ENCODE measurements around the gene CACNA2D4.

CACNA2D4 gene

DNA sequence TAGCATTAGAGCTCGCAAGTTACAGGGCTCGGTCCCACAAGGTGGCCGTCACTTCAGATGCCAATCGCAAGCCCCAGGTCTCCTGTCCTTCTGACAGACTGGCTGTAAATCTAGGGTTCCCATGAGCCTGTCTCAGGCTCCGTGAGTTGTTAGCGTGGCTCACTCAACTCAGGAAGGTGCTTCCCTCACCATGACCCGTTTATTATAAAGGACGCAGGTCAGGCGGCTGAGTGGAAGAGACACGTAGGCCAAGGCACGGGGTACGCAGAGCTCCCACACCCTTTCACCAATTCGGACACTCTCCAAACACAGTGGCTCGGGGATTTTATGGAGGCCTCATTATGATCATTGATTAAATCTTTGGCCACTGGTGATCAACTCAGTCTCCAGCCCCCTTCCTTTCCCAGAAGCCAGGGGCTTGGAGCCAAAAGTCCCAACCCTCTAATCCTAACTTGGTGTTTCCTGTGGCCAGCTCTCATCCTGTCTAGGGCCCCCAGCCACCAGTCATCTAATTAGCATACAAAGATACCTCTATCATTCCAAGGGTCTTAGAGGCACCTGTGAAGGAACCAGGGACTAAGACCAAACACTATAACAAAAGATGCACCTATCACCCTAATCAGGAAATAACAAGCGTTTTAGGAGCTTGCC is 123.9 kb downstream of the CACNA2D4 start:
- Histone ChIP-seq H3K27me3 (ENCODE audit: control insufficient read depth, insufficient read depth, low read length) (no peaks in the 10 kb centered on the region), H2AFZ (no peak overlapping the region), H3K4me3 (ENCODE audit: low read depth, low read length) (no peak overlapping the region), H3K4me1 (peaks cover 9% of the 10 kb centered on the region), H3K79me2 (no peaks in the 10 kb centered on the region), H3K4me2 (ENCODE audit: low read length) (no peak overlapping the region), H3K9me3 (ENCODE audit: control insufficient read depth, low read length) (no peaks in the 10 kb centered on the region), H3K27ac (no peak overlapping the region), H3K36me3 (ENCODE audit: control insufficient read depth, insufficient read depth, low read length) (no peaks in the 10 kb centered on the region), H3K9ac (no peak overlapping the region)
- TF ChIP-seq, protein P1, sequence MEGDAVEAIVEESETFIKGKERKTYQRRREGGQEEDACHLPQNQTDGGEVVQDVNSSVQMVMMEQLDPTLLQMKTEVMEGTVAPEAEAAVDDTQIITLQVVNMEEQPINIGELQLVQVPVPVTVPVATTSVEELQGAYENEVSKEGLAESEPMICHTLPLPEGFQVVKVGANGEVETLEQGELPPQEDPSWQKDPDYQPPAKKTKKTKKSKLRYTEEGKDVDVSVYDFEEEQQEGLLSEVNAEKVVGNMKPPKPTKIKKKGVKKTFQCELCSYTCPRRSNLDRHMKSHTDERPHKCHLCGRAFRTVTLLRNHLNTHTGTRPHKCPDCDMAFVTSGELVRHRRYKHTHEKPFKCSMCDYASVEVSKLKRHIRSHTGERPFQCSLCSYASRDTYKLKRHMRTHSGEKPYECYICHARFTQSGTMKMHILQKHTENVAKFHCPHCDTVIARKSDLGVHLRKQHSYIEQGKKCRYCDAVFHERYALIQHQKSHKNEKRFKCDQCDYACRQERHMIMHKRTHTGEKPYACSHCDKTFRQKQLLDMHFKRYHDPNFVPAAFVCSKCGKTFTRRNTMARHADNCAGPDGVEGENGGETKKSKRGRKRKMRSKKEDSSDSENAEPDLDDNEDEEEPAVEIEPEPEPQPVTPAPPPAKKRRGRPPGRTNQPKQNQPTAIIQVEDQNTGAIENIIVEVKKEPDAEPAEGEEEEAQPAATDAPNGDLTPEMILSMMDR (IDR thresholded peaks at IDR 0.05) = no peak

DNA sequence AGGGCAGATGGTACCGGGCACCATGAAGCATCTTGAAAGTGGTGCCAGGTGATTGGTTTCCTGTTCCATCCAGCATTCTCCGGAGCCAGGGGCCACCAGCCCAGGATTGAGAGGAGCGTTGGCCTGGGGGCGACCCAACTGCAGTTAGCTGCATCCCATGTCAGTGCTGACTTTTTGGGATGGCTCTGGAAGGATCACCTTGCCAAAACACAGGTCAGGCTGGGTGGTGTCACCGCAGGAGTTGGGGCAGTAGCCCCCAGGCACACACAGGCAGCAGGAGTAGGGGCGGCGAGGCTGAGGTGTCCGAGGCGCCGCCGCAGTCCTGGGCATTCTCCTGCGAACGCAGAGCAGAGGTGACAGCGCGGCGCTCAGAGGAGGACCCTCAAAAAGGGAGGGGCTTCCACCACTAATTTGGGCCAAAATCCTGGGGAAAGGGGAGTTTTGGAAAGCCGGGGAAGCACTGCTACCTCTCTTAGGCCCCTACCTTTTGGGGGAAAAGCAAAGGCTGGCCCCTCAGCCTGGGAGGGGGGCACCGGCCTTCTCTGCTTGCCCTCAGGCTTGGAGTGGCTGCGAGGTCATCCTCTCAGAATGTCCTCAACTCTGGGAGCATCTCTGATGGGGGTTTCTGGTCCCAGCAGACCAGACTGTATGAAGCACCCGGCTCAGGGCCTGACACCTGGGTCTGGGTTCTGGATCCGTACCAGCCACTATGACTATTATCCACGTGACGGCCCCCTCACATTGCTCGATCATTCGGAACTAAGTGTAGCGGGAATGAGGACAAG is 124.8 kb downstream of the CACNA2D4 start:
- Histone ChIP-seq H3K9me3 (ENCODE audit: control insufficient read depth, low read length) (no peaks in the 10 kb centered on the region), H3K4me2 (ENCODE audit: low read length) (no peak overlapping the region), H2AFZ (no peak overlapping the region), H3K4me1 (peaks cover 9% of the 10 kb centered on the region), H3K4me3 (ENCODE audit: low read depth, low read length) (no peak overlapping the region), H3K27ac (no peak overlapping the region), H3K27me3 (ENCODE audit: control insufficient read depth, insufficient read depth, low read length) (no peaks in the 10 kb centered on the region), H3K79me2 (no peaks in the 10 kb centered on the region), H3K9ac (no peak overlapping the region), H3K36me3 (ENCODE audit: control insufficient read depth, insufficient read depth, low read length) (no peaks in the 10 kb centered on the region)
- TF ChIP-seq, protein P1 (IDR thresholded peaks at IDR 0.05) = no peak

DNA sequence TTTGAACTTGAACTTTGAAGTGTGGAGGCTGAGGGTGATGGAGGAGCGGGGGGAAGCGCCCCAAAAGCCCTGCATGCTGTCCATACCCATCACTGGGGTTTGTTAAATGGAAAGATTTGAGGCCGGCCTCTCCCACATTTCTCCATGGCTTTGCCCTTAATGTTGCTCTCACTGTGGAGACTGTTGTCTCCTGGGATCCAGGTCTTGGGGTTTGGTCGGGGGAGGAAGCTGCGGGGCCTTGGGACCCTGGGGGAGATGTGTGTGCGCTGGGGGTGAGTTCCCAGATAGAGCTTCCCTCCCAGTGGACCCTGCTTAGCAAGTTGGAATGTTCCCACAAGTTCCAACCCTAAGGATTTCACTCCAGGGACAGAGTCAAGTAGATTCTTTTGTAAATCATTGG is 126.0 kb downstream of the CACNA2D4 start:
- Histone ChIP-seq H3K9ac (no peak overlapping the region), H3K4me2 (ENCODE audit: low read length) (no peak overlapping the region), H3K79me2 (no peaks in the 10 kb centered on the region), H3K4me3 (ENCODE audit: low read depth, low read length) (no peak overlapping the region), H3K9me3 (ENCODE audit: control insufficient read depth, low read length) (no peaks in the 10 kb centered on the region), H3K4me1 (peaks cover 9% of the 10 kb centered on the region), H3K36me3 (ENCODE audit: control insufficient read depth, insufficient read depth, low read length) (no peaks in the 10 kb centered on the region), H2AFZ (no peak overlapping the region), H3K27ac (no peak overlapping the region), H3K27me3 (ENCODE audit: control insufficient read depth, insufficient read depth, low read length) (no peaks in the 10 kb centered on the region)
- TF ChIP-seq, protein P1 (IDR thresholded peaks at IDR 0.05) = no peak

DNA sequence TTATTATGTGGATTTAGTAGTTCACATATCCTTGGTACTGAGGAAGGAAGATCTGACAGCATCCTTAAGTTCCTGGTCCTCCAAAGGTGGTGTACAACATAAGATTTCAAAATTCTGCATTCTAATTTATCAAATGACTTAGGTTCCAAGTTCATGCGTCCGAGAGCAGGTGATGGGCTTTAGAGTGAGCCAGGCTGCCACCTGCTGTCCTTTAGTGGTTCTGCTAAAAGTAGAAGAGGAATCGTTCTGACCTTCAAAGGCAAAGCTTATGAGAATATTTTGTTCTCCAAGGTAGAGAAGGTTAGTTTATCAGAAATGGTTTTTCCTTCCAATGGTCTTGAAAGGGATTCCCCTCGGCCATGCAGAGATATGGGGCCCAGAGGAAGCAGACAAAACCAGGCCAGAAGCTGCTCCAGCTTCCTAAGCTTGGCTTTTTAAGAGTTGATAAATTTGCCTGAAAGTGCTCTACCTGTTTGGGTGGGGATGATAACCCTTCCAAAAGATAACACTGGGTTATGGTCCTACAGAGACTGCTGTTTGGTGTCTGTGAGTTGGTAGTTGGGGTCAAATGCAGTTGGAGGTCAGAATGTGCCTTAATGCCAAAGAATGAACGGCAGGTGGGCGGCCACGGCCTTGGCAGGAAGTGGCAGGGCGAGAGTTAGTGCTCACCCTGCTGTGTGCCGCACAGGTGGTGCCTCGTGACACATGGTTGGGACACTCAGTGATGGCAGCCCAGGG is 127.2 kb downstream of the CACNA2D4 start:
- no peak overlapping the region for H2AFZ ChIP-seq

More for the DNA sequence above, 127.2 kb downstream of the CACNA2D4 start:
- no peak overlapping the region for H3K4me3 ChIP-seq (ENCODE audit: low read depth, low read length)
- H3K36me3 ChIP-seq (ENCODE audit: control insufficient read depth, insufficient read depth, low read length) = no peaks in the 10 kb centered on the region
- H3K4me2 ChIP-seq (ENCODE audit: low read length) = no peak overlapping the region
- H3K79me2 ChIP-seq = no peaks in the 10 kb centered on the region
- peaks cover 4% of the 10 kb centered on the region for H3K4me1 ChIP-seq
- no peak overlapping the region for H3K27ac ChIP-seq
- H3K27me3 ChIP-seq (ENCODE audit: control insufficient read depth, insufficient read depth, low read length) = no peaks in the 10 kb centered on the region
- TF ChIP-seq, protein P1 (IDR thresholded peaks at IDR 0.05) = peak; percentile 85
- H3K9ac ChIP-seq = no peak overlapping the region
- H3K9me3 ChIP-seq (ENCODE audit: control insufficient read depth, low read length) = no peaks in the 10 kb centered on the region
